GM12864 (cell line): Measurements from ENCODE around the gene ARSH.

Experiments used
- DNase-seq: peaks from one replicate; pipeline ENCODE4 v3.0.0-alpha.2; 2011; ENCODE audit warnings: low read depth
- H3K4me3 ChIP-seq: 2 replicates; pipeline ENCODE4 v1.5.1; 2011; ENCODE audit warnings: mild to moderate bottlenecking, low read depth, low read length, control low read depth
- TF ChIP-seq, protein P1 (sequence below): IDR thresholded peaks from 2 replicates; pipeline ENCODE4 v1.5.1; 2011; ENCODE audit warnings: low read depth, mild to moderate bottlenecking, moderate library complexity, low read length, control low read depth, inconsistent platforms; ENCODE audit errors: missing control alignments

ARSH gene

DNA sequence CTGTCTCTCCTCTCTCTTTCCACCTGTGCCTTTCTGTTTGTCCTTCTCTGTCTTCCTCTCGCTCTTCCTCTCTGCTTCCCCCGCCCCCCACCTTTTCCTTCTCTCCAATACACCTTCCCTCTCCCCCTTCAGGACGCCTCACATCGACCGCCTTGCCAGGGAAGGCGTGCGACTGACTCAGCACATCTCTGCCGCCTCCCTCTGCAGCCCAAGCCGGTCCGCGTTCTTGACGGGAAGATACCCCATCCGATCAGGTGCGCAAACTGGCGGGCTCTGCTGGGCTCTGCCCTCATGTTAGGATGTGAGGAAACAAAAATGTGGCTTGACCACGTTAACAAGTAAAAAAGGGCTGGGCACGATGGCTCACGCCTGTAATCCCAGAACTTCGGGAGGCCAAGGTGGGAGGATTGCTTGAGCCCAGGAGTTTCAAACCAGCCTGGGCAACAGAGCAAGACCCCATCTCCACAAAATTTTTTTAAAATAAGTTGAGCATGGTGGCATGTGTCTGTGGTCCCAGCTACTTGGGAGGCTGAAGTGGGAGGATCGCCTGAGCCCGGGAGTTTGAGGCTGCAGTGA, 70.2 kb downstream of the ARSH start:
- TF ChIP-seq, protein P1, sequence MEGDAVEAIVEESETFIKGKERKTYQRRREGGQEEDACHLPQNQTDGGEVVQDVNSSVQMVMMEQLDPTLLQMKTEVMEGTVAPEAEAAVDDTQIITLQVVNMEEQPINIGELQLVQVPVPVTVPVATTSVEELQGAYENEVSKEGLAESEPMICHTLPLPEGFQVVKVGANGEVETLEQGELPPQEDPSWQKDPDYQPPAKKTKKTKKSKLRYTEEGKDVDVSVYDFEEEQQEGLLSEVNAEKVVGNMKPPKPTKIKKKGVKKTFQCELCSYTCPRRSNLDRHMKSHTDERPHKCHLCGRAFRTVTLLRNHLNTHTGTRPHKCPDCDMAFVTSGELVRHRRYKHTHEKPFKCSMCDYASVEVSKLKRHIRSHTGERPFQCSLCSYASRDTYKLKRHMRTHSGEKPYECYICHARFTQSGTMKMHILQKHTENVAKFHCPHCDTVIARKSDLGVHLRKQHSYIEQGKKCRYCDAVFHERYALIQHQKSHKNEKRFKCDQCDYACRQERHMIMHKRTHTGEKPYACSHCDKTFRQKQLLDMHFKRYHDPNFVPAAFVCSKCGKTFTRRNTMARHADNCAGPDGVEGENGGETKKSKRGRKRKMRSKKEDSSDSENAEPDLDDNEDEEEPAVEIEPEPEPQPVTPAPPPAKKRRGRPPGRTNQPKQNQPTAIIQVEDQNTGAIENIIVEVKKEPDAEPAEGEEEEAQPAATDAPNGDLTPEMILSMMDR, result no peak
- no peak overlapping the region for H3K4me3 ChIP-seq
- DNase-seq, result no peak
